Panc1 (cell line): ENCODE measurements around the gene SMG6. TPM values are rescaled to one million over a fixed set of nuclear protein-coding genes. Genes with fewer than 3 reads are reported as not detected.
"Not testable (repeated sequence)": the region's sequence is repeated elsewhere in the genome, so short reads cannot be mapped to it uniquely, and the experiment has no call there.

Experiments used
- ATAC-seq: fragments of 200-7000 bp; cut with Tn5 transposase; 2 replicates; pipeline ENCODE4 v1.9.1; 2020; ENCODE audit warnings: mild to moderate bottlenecking, moderate library complexity
- BruUV-seq: library from RNA; stranded (reverse); fragments of 400-500 nt; replicated peaks from 2 replicates; lab custom pipeline; 2021; lab: Mats Ljungman, UMichigan
- CTCF ChIA-PET: fragments of 300-600 bp; sonication (Branson Sonifier 250); formaldehyde crosslinking; loops from one replicate; lab custom pipeline; 2022; ENCODE audit warnings: antibody characterized with exemption; lab: Charles Lee
- POLR2A ChIA-PET: fragments of 300-600 bp; sonication (Branson Sonifier 250); formaldehyde crosslinking; loops from one replicate; lab custom pipeline; 2022; ENCODE audit warnings: antibody characterized with exemption; lab: Charles Lee
- DNase-seq: peaks from one replicate; pipeline ENCODE4 v3.0.0-alpha.2; 2010; ENCODE audit warnings: low read depth, low spot score
- H3K27ac ChIP-seq: 2 replicates; pipeline ENCODE4 v1.5.1; 2011; ENCODE audit warnings: mild to moderate bottlenecking, low read length, inconsistent platforms
- H3K27me3 ChIP-seq: fragments of 200-500 bp; sonication (Bioruptor generic); 2 replicates; pipeline ENCODE4 v1.6.0; 2014; ENCODE audit warnings: low read length, inconsistent platforms; ENCODE audit not compliant: control insufficient read depth, insufficient read depth
- H3K36me3 ChIP-seq: fragments of 200-500 bp; sonication (Bioruptor generic); 2 replicates; pipeline ENCODE4 v1.5.1; 2014; ENCODE audit warnings: inconsistent platforms, mild to moderate bottlenecking, low read length, moderate library complexity; ENCODE audit not compliant: control insufficient read depth, insufficient read depth
- H3K4me1 ChIP-seq: 2 replicates; pipeline ENCODE4 v1.5.1; 2011; ENCODE audit warnings: inconsistent platforms, mild to moderate bottlenecking, low read length, moderate library complexity; ENCODE audit not compliant: control insufficient read depth, insufficient read depth
- H3K4me3 ChIP-seq, 2 experiments: 2 replicates each; pipeline ENCODE4 v1.5.1; 2011 to 2012; ENCODE audit warnings: low read depth in 2 of 2, low read length in 2 of 2, mild to moderate bottlenecking in 2 of 2, inconsistent platforms in 1 of 2, moderate library complexity in 1 of 2
- H3K9me3 ChIP-seq: fragments of 200-500 bp; sonication (Bioruptor generic); 2 replicates; pipeline ENCODE4 v1.5.1; 2014; ENCODE audit warnings: low read depth, mild to moderate bottlenecking, inconsistent platforms, low read length, moderate library complexity; ENCODE audit not compliant: control insufficient read depth, insufficient read depth
- POLR2AphosphoS5 ChIP-seq: IDR thresholded peaks from 2 replicates; pipeline ENCODE4 v1.6.1; 2012; ENCODE audit warnings: mild to moderate bottlenecking, low read depth, low read length, moderate library complexity
- REST ChIP-seq, 2 experiments: IDR thresholded peaks; 2 replicates each; pipeline ENCODE4 v1.6.1; 2011 to 2012; ENCODE audit warnings: low read depth in 2 of 2, control low read depth in 1 of 2, low read length in 1 of 2, mild to moderate bottlenecking in 1 of 2, moderate library complexity in 1 of 2; ENCODE audit not compliant: insufficient read depth in 1 of 2
- SIN3A ChIP-seq: IDR thresholded peaks from 2 replicates; pipeline ENCODE4 v1.6.1; 2012; ENCODE audit warnings: low read depth, mild to moderate bottlenecking, low read length, moderate library complexity, borderline replicate concordance; ENCODE audit not compliant: insufficient read depth
- TCF7L2 ChIP-seq: IDR thresholded peaks from 2 replicates; pipeline ENCODE4 v1.6.1; 2011; ENCODE audit warnings: mild to moderate bottlenecking, low read depth, low read length, inconsistent platforms
- in situ Hi-C: cut with HindIII; loops from 2 replicates; pipeline ENCODE4 v1.10.0; 2016; ENCODE audit warnings: low sequenced_read_pairs, low pct_unique_long_range_greater_than_20kb
- intact Hi-C: fragments of 100-400 bp; cut with micrococcal nuclease; formaldehyde crosslinking; loops from one replicate; pipeline ENCODE4 v1.10.0; 2022; ENCODE audit not compliant: unreplicated experiment
- total RNA-seq: library from RNA; stranded (reverse); gene quantifications from one replicate; pipeline ENCODE4 v1.2.1, GENCODE V29; 2021; ENCODE audit not compliant: unreplicated experiment
- TF ChIP-seq, protein P1 (sequence below): fragments of 450-650 bp; IDR thresholded peaks from 2 replicates; pipeline ENCODE4 v1.5.1; 2017; ENCODE audit warnings: mild to moderate bottlenecking

The SMG6 gene
- total RNA-seq, 1 experiment from 2014 or later = 17.8 TPM

GRCh38 chr17:2262135-2262587 lies 41.4 kb downstream of the SMG6 start:
- no peaks in the 10 kb centered on the region for H3K9me3 ChIP-seq
- intact Hi-C loops = no loop called here
- H3K4me1 ChIP-seq = no peaks in the 10 kb centered on the region
- no peak overlapping the region for H3K27ac ChIP-seq
- no peak overlapping the region for H3K4me3 ChIP-seq
- ChIA-PET CTCF (no interaction called here), POLR2A (no interaction called here)
- H3K36me3 ChIP-seq = no peaks in the 10 kb centered on the region
- H3K27me3 ChIP-seq = no peaks in the 10 kb centered on the region
- no peak for DNase-seq
- in situ Hi-C loops = no loop called here
- TF ChIP-seq, protein P1, sequence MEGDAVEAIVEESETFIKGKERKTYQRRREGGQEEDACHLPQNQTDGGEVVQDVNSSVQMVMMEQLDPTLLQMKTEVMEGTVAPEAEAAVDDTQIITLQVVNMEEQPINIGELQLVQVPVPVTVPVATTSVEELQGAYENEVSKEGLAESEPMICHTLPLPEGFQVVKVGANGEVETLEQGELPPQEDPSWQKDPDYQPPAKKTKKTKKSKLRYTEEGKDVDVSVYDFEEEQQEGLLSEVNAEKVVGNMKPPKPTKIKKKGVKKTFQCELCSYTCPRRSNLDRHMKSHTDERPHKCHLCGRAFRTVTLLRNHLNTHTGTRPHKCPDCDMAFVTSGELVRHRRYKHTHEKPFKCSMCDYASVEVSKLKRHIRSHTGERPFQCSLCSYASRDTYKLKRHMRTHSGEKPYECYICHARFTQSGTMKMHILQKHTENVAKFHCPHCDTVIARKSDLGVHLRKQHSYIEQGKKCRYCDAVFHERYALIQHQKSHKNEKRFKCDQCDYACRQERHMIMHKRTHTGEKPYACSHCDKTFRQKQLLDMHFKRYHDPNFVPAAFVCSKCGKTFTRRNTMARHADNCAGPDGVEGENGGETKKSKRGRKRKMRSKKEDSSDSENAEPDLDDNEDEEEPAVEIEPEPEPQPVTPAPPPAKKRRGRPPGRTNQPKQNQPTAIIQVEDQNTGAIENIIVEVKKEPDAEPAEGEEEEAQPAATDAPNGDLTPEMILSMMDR = no peak
- TF ChIP-seq TCF7L2 (no peak), POLR2AphosphoS5 (no peak), SIN3A (no peak), REST (IDR thresholded peaks at IDR 0.05; ENCODE audit: insufficient read depth in 1 of 2, low read depth in 2 of 2, low read length in 1 of 2) (no peak)
- no TSS peak for BruUV-seq
- no peak for ATAC-seq

GRCh38 chr17:2259769-2260536 lies 43.6 kb downstream of the SMG6 start:
- Histone ChIP-seq H3K4me3 (no peak overlapping the region), H3K36me3 (no peaks in the 10 kb centered on the region), H3K9me3 (no peaks in the 10 kb centered on the region), H3K4me1 (no peaks in the 10 kb centered on the region), H3K27ac (no peak overlapping the region), H3K27me3 (no peaks in the 10 kb centered on the region)
- ATAC-seq (no peak), DNase-seq (no peak)
- CTCF ChIA-PET = no interaction called here
- intact Hi-C loops = no loop called here
- no peak for TF ChIP-seq POLR2AphosphoS5
- TF ChIP-seq, protein P1 = no peak
- no peak for TF ChIP-seq SIN3A
- TF ChIP-seq REST (IDR thresholded peaks at IDR 0.05; ENCODE audit: insufficient read depth in 1 of 2, low read depth in 2 of 2, low read length in 1 of 2) = no peak
- TF ChIP-seq TCF7L2 = no peak
- POLR2A ChIA-PET = no interaction called here
- in situ Hi-C loops = no loop called here
- BruUV-seq = no TSS peak

GRCh38 chr17:2258830-2259229 lies 44.8 kb downstream of the SMG6 start:
- CTCF ChIA-PET, H3K4me1 ChIP-seq, POLR2A ChIA-PET, H3K36me3 ChIP-seq, DNase-seq, H3K9me3 ChIP-seq, H3K27ac ChIP-seq, in situ Hi-C loops, ATAC-seq, BruUV-seq, H3K4me3 ChIP-seq, H3K27me3 ChIP-seq, intact Hi-C loops: not testable (repeated sequence)
